AG10803 (cell line): ENCODE data around the gene LHFPL5.

Experiments used
- DNase-seq: peaks from one replicate; pipeline ENCODE4 v3.0.0; 2010; ENCODE audit warnings: low read depth
- H3K4me3 ChIP-seq: 2 replicates; pipeline ENCODE4 v1.5.1; 2011; ENCODE audit warnings: mild to moderate bottlenecking, low read length, control low read depth
- TF ChIP-seq, protein P1 (sequence below): conservative IDR thresholded peaks from 2 replicates; pipeline ENCODE4 v1.5.1; 2011; ENCODE audit warnings: mild to moderate bottlenecking, low read length, control low read depth, inconsistent platforms

LHFPL5 gene

DNA sequence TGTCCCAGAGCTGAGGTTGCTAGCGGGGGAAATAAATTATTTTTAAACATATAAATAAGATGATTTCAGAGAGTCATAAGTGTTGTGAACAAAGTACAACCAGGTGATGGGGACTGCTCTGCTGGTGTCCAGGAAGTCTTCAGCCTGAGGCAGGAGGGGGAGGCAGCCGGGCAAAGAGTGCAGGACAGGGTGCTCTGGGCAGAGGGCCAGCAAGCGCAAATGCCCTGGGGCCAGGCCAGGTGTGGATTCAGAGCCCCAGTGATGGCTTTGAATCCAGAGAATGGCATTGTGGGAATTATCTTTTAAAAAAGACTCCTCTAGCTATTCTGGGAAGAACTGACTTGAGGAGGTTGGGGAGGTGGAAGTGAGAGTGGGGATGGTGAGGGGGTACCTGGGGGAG lies 22.7 kb upstream of the LHFPL5 start:
- DNase-seq = no peak
- no peak overlapping the region for H3K4me3 ChIP-seq
- TF ChIP-seq, protein P1, sequence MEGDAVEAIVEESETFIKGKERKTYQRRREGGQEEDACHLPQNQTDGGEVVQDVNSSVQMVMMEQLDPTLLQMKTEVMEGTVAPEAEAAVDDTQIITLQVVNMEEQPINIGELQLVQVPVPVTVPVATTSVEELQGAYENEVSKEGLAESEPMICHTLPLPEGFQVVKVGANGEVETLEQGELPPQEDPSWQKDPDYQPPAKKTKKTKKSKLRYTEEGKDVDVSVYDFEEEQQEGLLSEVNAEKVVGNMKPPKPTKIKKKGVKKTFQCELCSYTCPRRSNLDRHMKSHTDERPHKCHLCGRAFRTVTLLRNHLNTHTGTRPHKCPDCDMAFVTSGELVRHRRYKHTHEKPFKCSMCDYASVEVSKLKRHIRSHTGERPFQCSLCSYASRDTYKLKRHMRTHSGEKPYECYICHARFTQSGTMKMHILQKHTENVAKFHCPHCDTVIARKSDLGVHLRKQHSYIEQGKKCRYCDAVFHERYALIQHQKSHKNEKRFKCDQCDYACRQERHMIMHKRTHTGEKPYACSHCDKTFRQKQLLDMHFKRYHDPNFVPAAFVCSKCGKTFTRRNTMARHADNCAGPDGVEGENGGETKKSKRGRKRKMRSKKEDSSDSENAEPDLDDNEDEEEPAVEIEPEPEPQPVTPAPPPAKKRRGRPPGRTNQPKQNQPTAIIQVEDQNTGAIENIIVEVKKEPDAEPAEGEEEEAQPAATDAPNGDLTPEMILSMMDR = no peak

DNA sequence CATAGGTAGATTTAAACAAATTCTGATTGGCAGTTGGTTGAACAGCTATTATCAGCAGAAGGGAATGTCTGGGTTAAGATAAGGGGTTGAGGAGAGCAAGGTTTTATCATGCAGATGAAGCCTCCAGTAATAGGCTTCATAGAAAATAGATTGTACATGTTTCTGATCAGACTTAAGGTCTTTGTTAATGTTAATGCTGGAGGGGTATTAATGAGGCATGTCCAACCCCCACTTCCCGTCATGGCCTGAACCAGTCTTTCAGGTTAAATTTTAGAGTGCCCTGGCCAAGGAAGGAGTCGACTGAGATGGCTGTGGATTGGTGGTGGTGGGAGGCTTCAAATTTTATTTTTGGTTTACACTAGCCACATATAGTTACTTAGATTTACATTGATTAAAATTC lies 21.0 kb upstream of the LHFPL5 start:
- H3K4me3 ChIP-seq = no peak overlapping the region
- no peak for DNase-seq
- TF ChIP-seq, protein P1 = no peak

DNA sequence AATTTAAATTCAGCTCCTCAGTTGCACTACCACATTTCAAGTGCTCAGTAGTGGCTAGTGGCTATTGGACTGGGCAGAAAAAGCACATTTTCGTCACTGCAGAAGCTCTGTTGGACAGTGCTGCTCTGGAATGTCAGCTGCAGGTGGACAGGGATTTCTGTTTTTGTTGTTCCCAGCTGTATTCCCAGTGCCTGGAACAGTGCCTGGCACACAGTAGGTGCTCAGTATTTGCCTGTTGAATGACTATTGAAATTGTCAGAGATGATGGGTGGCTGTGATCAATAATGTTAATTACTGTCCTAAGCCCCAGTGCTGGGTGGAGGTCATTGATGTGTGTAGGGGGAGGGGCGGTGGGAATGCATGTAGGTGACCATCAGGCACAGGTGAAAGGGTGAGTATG lies 18.9 kb upstream of the LHFPL5 start:
- DNase-seq = no peak
- TF ChIP-seq, protein P1 = no peak
- no peak overlapping the region for H3K4me3 ChIP-seq

DNA sequence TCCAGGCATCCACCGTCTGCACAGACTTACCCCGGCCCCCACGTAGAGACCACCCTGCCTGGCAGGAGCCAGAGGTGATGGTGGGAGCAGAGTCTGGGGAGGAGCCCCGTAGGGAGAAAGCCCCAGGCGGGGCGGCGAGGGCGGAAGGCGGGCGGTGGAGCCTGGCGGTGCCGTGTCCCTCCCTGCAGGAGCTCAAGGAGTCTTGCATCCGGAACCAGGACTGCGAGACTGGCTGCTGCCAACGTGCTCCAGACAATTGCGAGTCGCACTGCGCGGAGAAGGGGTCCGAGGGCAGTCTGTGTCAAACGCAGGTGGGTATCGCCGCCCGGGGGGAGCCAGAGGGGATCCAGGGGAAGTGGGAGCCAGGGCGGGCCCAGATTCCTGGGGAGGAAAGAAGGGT lies 18.3 kb upstream of the LHFPL5 start:
- H3K4me3 ChIP-seq = no peak overlapping the region
- DNase-seq = no peak
- TF ChIP-seq, protein P1 = no peak

DNA sequence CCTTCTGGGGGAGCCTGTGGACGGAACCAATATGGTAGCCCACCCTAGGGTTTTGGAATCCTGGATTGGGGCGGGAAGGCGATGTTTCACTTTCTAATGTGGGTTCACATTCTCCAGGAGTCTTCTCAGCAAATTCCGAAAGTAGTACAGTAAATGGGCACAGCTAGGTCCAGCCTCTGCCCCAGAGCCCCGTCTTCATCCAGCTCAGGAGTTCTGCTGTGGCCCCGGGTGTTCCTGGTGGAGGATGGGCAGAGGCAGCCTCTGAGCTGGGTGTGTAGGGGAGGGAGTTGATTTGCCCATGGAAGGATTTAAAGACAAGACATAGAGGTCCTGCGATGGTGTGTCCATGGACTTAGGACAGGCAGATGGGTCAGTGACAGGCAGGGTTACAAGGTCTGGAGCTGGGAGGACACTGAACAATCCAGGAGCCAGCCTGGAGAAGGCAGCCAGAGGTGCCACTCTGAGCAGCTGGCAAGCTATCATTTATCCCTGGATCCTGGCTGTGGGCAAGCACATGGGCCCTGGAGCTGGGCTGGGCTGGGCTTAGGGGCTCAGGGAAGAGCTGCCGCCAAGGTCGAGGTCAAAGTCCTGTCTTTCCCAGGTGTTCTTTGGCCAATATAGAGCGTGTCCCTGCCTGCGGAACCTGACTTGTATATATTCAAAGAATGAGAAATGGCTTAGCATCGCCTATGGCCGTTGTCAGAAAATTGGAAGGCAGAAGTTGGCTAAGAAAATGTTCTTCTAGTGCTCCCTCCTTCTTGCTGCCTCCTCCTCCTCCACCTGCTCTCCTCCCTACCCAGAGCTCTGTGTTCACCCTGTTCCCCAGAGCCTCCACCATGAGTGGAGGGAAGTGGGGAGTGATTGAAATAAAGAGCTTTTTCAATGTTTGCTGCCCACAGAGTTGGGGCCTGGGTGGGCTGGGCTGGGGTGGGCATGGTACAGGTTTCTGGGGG lies 17.6 kb upstream of the LHFPL5 start:
- TF ChIP-seq, protein P1 = no peak
- no peak for DNase-seq
- H3K4me3 ChIP-seq = no peak overlapping the region

DNA sequence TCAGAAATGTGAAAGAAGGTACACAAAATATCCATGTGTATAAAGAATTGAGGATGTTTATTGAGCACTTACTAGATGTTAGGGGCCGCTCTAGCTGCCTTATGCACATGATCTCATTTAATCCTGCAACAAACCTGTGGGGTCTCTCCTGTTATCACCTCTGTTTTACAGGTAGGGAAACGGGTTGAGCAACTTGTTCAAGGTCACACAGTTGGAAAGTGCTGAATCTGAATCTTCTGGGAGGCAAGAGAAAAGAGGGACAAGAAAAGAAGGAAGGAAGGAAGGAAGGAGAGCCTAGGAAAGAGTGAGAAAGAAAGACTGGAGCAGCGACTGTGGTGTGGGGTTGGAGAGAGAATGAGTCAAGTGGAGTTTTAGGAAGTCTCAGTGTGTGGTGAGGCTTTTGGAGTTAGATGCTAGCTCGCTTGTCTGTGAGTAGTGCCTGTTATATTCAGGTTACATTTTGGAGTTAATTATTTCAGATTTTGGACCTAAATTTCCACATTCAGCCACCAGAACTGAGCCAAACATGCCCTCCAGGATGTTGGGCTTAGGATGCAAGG lies 16.6 kb upstream of the LHFPL5 start:
- DNase-seq = no peak
- H3K4me3 ChIP-seq = no peak overlapping the region
- TF ChIP-seq, protein P1 = no peak

DNA sequence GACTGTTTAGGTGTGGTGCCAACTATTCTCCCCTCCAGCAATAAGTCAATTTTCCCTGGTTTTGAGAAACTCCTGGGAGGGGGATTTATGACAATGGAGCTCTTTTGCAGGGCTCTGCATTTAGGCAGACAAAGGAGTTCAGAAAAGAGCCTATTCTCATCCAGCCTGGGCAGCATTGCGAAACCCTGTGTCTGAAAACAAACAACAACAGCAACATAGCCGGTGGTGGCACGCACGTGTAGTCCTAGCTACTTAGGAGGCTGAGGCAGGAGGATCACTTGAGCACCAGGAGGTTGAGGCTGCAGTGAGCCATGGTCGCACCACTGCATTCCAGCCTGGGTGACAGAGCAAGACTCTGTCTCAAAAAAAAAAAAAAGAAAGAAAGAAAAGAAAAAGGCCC lies 14.5 kb upstream of the LHFPL5 start:
- TF ChIP-seq, protein P1 = no peak
- no peak for DNase-seq
- no peak overlapping the region for H3K4me3 ChIP-seq
